Measurements from ENCODE around the gene OR10H2.
"Not testable (repeated sequence)": the region's sequence is repeated elsewhere in the genome, so short reads cannot be mapped to it uniquely, and the experiment has no call there.

Gene OR10H2, protein sequence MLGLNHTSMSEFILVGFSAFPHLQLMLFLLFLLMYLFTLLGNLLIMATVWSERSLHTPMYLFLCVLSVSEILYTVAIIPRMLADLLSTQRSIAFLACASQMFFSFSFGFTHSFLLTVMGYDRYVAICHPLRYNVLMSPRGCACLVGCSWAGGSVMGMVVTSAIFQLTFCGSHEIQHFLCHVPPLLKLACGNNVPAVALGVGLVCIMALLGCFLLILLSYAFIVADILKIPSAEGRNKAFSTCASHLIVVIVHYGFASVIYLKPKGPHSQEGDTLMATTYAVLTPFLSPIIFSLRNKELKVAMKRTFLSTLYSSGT

GRCh38 chr19:15727724-15728123 lies at the start of gene OR10H2:
Gene OR10H2, plus strand, starts transcription at chr19:15728024. Its CDS starts 20 bp downstream, at chr19:15728044.
- Histone ChIP-seq H3K4me2 (no peak within 1 kb of the TSS), H3K4me3 (IDR thresholded peaks at IDR 0.05; ENCODE audit: insufficient read depth, low read depth, low read length) (no peak within 1 kb of the TSS), H3K79me2 (ENCODE audit: insufficient read depth, low read depth) (no peaks in the 10 kb centered on the region), H3K27ac (no peak within 1 kb of the TSS), H2AFZ (ENCODE audit: low read depth) (no peak within 1 kb of the TSS), H3K9ac (no peak within 1 kb of the TSS), H3K27me3 (ENCODE audit: insufficient read depth, low read depth) (no peaks in the 10 kb centered on the region), H3K4me1 (ENCODE audit: low read depth, poor library complexity, severe bottlenecking) (no peaks in the 10 kb centered on the region), H3K36me3 (ENCODE audit: insufficient read depth) (no peaks in the 10 kb centered on the region), H4K20me1 (ENCODE audit: insufficient read depth) (no peaks in the 10 kb centered on the region)
- TF ChIP-seq, protein P1, sequence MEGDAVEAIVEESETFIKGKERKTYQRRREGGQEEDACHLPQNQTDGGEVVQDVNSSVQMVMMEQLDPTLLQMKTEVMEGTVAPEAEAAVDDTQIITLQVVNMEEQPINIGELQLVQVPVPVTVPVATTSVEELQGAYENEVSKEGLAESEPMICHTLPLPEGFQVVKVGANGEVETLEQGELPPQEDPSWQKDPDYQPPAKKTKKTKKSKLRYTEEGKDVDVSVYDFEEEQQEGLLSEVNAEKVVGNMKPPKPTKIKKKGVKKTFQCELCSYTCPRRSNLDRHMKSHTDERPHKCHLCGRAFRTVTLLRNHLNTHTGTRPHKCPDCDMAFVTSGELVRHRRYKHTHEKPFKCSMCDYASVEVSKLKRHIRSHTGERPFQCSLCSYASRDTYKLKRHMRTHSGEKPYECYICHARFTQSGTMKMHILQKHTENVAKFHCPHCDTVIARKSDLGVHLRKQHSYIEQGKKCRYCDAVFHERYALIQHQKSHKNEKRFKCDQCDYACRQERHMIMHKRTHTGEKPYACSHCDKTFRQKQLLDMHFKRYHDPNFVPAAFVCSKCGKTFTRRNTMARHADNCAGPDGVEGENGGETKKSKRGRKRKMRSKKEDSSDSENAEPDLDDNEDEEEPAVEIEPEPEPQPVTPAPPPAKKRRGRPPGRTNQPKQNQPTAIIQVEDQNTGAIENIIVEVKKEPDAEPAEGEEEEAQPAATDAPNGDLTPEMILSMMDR (conservative IDR thresholded peaks at IDR 0.05; ENCODE audit: low read depth, low read length), result no peak

DNA sequence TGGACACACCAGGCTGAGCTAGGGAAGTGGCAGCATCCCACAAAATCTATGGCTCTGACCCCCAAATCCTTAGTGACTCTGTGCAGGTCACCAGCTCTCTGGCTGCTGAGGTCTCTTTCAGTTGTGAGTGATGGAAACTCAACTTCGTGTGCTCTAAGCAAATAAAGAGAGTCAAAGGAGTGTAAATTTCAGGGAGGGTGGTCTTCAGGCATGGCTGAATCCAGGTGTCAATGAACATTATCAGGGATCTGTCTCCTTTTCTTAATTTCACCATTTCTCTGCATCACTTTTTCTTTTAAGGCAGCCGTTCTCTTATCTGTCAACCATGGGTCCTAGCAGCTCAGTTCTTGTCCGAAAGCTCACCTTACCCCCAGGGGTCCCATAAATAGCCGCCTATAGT lies 48.7 kb upstream of the OR10H2 start:
- Histone ChIP-seq H3K9ac (no peak overlapping the region), H3K27me3 (ENCODE audit: insufficient read depth, low read depth) (0 out of 2 replicates have a peak, but pooled peaks cover 3% of the 10 kb centered on the region), H4K20me1 (ENCODE audit: insufficient read depth) (no peaks in the 10 kb centered on the region), H2AFZ (ENCODE audit: low read depth) (no peak overlapping the region), H3K27ac (no peak overlapping the region), H3K79me2 (ENCODE audit: insufficient read depth, low read depth) (no peaks in the 10 kb centered on the region), H3K36me3 (ENCODE audit: insufficient read depth) (no peaks in the 10 kb centered on the region), H3K4me3 (IDR thresholded peaks at IDR 0.05; ENCODE audit: insufficient read depth, low read depth, low read length) (no peak overlapping the region), H3K4me2 (no peak overlapping the region), H3K4me1 (ENCODE audit: low read depth, poor library complexity, severe bottlenecking) (no peaks in the 10 kb centered on the region)
- TF ChIP-seq, protein P1 (conservative IDR thresholded peaks at IDR 0.05; ENCODE audit: low read depth, low read length), result no peak

- H3K9ac ChIP-seq; H3K4me2 ChIP-seq; H3K79me2 ChIP-seq (ENCODE audit: insufficient read depth, low read depth); H2AFZ ChIP-seq (ENCODE audit: low read depth); H3K4me1 ChIP-seq (ENCODE audit: low read depth, poor library complexity, severe bottlenecking); H3K36me3 ChIP-seq (ENCODE audit: insufficient read depth); H3K27ac ChIP-seq; H3K4me3 ChIP-seq (IDR thresholded peaks at IDR 0.05; ENCODE audit: insufficient read depth, low read depth, low read length); H4K20me1 ChIP-seq (ENCODE audit: insufficient read depth); H3K27me3 ChIP-seq (ENCODE audit: insufficient read depth, low read depth): not testable (repeated sequence)
Observed at GRCh38 chr19:15679865-15680264, 48.0 kb upstream of the OR10H2 start.

GRCh38 chr19:15680478-15681322 lies 47.1 kb upstream of the OR10H2 start:
- H3K79me2 ChIP-seq (ENCODE audit: insufficient read depth, low read depth), result no peaks in the 10 kb centered on the region
- 0 out of 2 replicates have a peak, but pooled peaks cover 3% of the 10 kb centered on the region for H3K27me3 ChIP-seq (ENCODE audit: insufficient read depth, low read depth)
- no peak overlapping the region for H3K9ac ChIP-seq
- H3K36me3 ChIP-seq (ENCODE audit: insufficient read depth), result no peaks in the 10 kb centered on the region
- no peak overlapping the region for H2AFZ ChIP-seq (ENCODE audit: low read depth)
- no peaks in the 10 kb centered on the region for H4K20me1 ChIP-seq (ENCODE audit: insufficient read depth)
- H3K4me2 ChIP-seq, result no peak overlapping the region
- TF ChIP-seq, protein P1 (conservative IDR thresholded peaks at IDR 0.05; ENCODE audit: low read depth, low read length), result no peak
- no peak overlapping the region for H3K4me3 ChIP-seq (IDR thresholded peaks at IDR 0.05; ENCODE audit: insufficient read depth, low read depth, low read length)
- no peaks in the 10 kb centered on the region for H3K4me1 ChIP-seq (ENCODE audit: low read depth, poor library complexity, severe bottlenecking)
- no peak overlapping the region for H3K27ac ChIP-seq
